K562 (cell line): ENCODE measurements around the gene SLC11A1. TPM values are rescaled to one million over a fixed set of nuclear protein-coding genes. Genes with fewer than 3 reads are reported as not detected.
A peak's percentile ranks its signal among the peaks of the same experiment; 100 is the strongest.

Source experiments
- CEBPB ChIP-seq: fragments of 450-650 bp; IDR thresholded peaks from 2 replicates; pipeline ENCODE4 v1.6.1; 2016; ENCODE audit warnings: missing genetic modification characterization, missing compliant biosample characterization
- GABPA ChIP-seq: fragments of 200-800 bp; sonication (Bioruptor generic); conservative IDR thresholded peaks from 2 replicates; pipeline ENCODE4 v1.6.1; 2016; ENCODE audit warnings: low read depth, missing genetic modification characterization, missing compliant biosample characterization
- HMGN3 ChIP-seq: IDR thresholded peaks from 2 replicates; pipeline ENCODE4 v1.6.1; 2011; ENCODE audit warnings: borderline replicate concordance, low read depth, mild to moderate bottlenecking, mixed read lengths, low read length; ENCODE audit not compliant: insufficient read length; ENCODE audit errors: extremely low read depth
- HSF4 ChIP-seq: fragments of 250-450 bp; sonication (Bioruptor Pico); IDR thresholded peaks from 2 replicates; pipeline ENCODE4 v2.1.2; 2022; ENCODE audit warnings: mild to moderate bottlenecking, moderate library complexity, borderline replicate concordance
- NBN ChIP-seq: fragments of 450-650 bp; IDR thresholded peaks from 2 replicates; pipeline ENCODE4 v1.6.1; 2016; ENCODE audit warnings: low read depth, mild to moderate bottlenecking
- NR2C1 ChIP-seq, 2 experiments: fragments of 450-650 bp; IDR thresholded peaks; 2 replicates each; pipeline ENCODE4 v1.6.1; 2017; ENCODE audit warnings: mild to moderate bottlenecking in 2 of 2, antibody characterized with exemption in 1 of 2, inconsistent platforms in 1 of 2, missing compliant biosample characterization in 1 of 2, missing genetic modification characterization in 1 of 2
- NR2F6 ChIP-seq: fragments of 450-650 bp; formaldehyde crosslinking; IDR thresholded peaks from 2 replicates; pipeline ENCODE4 v1.4.0; 2020; ENCODE audit warnings: mild to moderate bottlenecking
- RBM14 ChIP-seq: fragments of 200-400 bp; formaldehyde crosslinking; IDR thresholded peaks from 2 replicates; pipeline ENCODE4 v1.6.1; 2018; ENCODE audit warnings: low read depth, mild to moderate bottlenecking, low read length, moderate library complexity, borderline replicate concordance; ENCODE audit not compliant: insufficient read depth
- RNF219 ChIP-seq: fragments of 250-450 bp; sonication (Bioruptor Pico); IDR thresholded peaks from 2 replicates; pipeline ENCODE4 v1.5.0; 2022; ENCODE audit warnings: mild to moderate bottlenecking
- SIN3A ChIP-seq, 2 experiments: fragments of 150-350 bp in 1 of 2; IDR thresholded peaks; 2 replicates each; pipeline ENCODE4 v1.6.1; 2011 to 2016; ENCODE audit warnings: borderline replicate concordance in 2 of 2, low read depth in 2 of 2, low read length in 2 of 2, mild to moderate bottlenecking in 2 of 2, moderate library complexity in 2 of 2; ENCODE audit not compliant: control insufficient read depth in 1 of 2
- ZBED1 ChIP-seq: IDR thresholded peaks from 2 replicates; pipeline ENCODE4 v1.6.1; 2014
- ZKSCAN1 ChIP-seq: fragments of 150-350 bp; IDR thresholded peaks from 2 replicates; pipeline ENCODE4 v1.6.1; 2016; ENCODE audit warnings: low read depth, low read length
- ZKSCAN3 ChIP-seq: fragments of 250-450 bp; sonication (Bioruptor Pico); IDR thresholded peaks from 2 replicates; pipeline ENCODE4 v1.4.0; 2020
- ZNF140 ChIP-seq: fragments of 250-450 bp; sonication (Bioruptor Pico); IDR thresholded peaks from 2 replicates; pipeline ENCODE4 v1.8.0; 2021; ENCODE audit warnings: moderate library complexity, mild to moderate bottlenecking, inconsistent platforms
- ZNF143 ChIP-seq: sonication (generic); formaldehyde crosslinking; IDR thresholded peaks from 2 replicates; pipeline ENCODE4 v1.9.0; 2022; ENCODE audit warnings: mild to moderate bottlenecking, missing genetic modification reagents
- ZNF217 ChIP-seq: sonication (generic); formaldehyde crosslinking; IDR thresholded peaks from 2 replicates; pipeline ENCODE4 v1.8.0; 2022; ENCODE audit warnings: mild to moderate bottlenecking, missing genetic modification reagents
- ZNF324 ChIP-seq: fragments of 250-450 bp; sonication (Bioruptor Pico); IDR thresholded peaks from 2 replicates; pipeline ENCODE4 v1.4.0; 2020; ENCODE audit warnings: mild to moderate bottlenecking
- ZNF354B ChIP-seq: fragments of 250-450 bp; sonication (Bioruptor Pico); IDR thresholded peaks from 2 replicates; pipeline ENCODE4 v1.4.0; 2020
- polyA plus RNA-seq, 8 experiments: library from polyadenylated mRNA; depleted of rRNA in 4 of 8; stranded (reverse) in 5 of 8; unstranded in 3 of 8; fragments of >200 nt; fragmentation: Nextera tagmentation in 2 of 8; fragmentation: Illumina TruSeq in 1 of 8; extraction: Ambion mirVana in 2 of 8; extraction: Trizol in 1 of 8; gene quantifications; 2 replicates each; pipeline versions ENCODE4 v1.2.1 to v1.2.3, GENCODE V29; 2011 to 2014; ENCODE audit warnings: inconsistent platforms in 1 of 8, missing spikeins in 1 of 8
- total RNA-seq, 7 experiments: library from RNA; depleted of rRNA in 6 of 7; stranded (reverse); fragments of >200 nt in 6 of 7; fragmentation: Illumina TruSeq in 2 of 7; extraction: Trizol in 2 of 7; gene quantifications; 2 replicates each; pipeline versions ENCODE4 v1.2.1 to v1.2.3, GENCODE V29; 2011 to 2021; ENCODE audit warnings: low replicate concordance in 1 of 7
- TF ChIP-seq, protein P1 (sequence below): fragments of 250-450 bp; sonication (Bioruptor Pico); IDR thresholded peaks from 2 replicates; pipeline ENCODE4 v1.8.0; 2022; ENCODE audit warnings: inconsistent platforms
- TF ChIP-seq, protein P2 (sequence below): fragments of 250-450 bp; sonication (Bioruptor Pico); IDR thresholded peaks from 2 replicates; pipeline ENCODE4 v1.5.0; 2020; ENCODE audit warnings: mild to moderate bottlenecking
- TF ChIP-seq, protein P3 (sequence below): fragments of 450-650 bp; IDR thresholded peaks from 2 replicates; pipeline ENCODE4 v1.6.1; 2017; ENCODE audit warnings: mild to moderate bottlenecking, moderate library complexity

SLC11A1 gene
- total and polyA plus RNA-seq, 9 of the 15 experiments (the other 6 are each of a cell fraction or from before 2014, with no cell fraction given): 0.35 to 1.6 (median 0.65) TPM

GRCh38 chr2:218395826-218396687 is 14.0 kb downstream of the SLC11A1 start (continued):
- peak; percentile 75 for TF ChIP-seq ZNF143 (CRISPR knock-in tag)
- no peak for TF ChIP-seq ZBED1
- TF ChIP-seq RNF219 (CRISPR knock-in tag): no peak
- TF ChIP-seq, protein P1, sequence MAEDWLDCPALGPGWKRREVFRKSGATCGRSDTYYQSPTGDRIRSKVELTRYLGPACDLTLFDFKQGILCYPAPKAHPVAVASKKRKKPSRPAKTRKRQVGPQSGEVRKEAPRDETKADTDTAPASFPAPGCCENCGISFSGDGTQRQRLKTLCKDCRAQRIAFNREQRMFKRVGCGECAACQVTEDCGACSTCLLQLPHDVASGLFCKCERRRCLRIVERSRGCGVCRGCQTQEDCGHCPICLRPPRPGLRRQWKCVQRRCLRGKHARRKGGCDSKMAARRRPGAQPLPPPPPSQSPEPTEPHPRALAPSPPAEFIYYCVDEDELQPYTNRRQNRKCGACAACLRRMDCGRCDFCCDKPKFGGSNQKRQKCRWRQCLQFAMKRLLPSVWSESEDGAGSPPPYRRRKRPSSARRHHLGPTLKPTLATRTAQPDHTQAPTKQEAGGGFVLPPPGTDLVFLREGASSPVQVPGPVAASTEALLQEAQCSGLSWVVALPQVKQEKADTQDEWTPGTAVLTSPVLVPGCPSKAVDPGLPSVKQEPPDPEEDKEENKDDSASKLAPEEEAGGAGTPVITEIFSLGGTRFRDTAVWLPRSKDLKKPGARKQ (CRISPR knock-in tag): no peak
- no peak for TF ChIP-seq ZNF217 (CRISPR knock-in tag)
- no peak for TF ChIP-seq RBM14
- no peak for TF ChIP-seq ZNF324 (CRISPR knock-in tag)
- TF ChIP-seq NBN: peak; percentile 50; the same call in 1 of the 2 replicates
- no peak for TF ChIP-seq HSF4 (CRISPR knock-in tag)
- peak; percentile 62 for TF ChIP-seq GABPA (tag)
- TF ChIP-seq HMGN3: peak; percentile 93
- TF ChIP-seq CEBPB: no peak
- no peak for TF ChIP-seq ZNF140 (CRISPR knock-in tag)
- TF ChIP-seq ZKSCAN3 (CRISPR knock-in tag): no peak
- TF ChIP-seq ZKSCAN1: peak; percentile 49; the same call in 1 of the 2 replicates
- TF ChIP-seq NR2C1 (IDR thresholded peaks at IDR 0.05): no peak
- TF ChIP-seq NR2C1 (tag; IDR thresholded peaks at IDR 0.05): no peak
- TF ChIP-seq, protein P2, sequence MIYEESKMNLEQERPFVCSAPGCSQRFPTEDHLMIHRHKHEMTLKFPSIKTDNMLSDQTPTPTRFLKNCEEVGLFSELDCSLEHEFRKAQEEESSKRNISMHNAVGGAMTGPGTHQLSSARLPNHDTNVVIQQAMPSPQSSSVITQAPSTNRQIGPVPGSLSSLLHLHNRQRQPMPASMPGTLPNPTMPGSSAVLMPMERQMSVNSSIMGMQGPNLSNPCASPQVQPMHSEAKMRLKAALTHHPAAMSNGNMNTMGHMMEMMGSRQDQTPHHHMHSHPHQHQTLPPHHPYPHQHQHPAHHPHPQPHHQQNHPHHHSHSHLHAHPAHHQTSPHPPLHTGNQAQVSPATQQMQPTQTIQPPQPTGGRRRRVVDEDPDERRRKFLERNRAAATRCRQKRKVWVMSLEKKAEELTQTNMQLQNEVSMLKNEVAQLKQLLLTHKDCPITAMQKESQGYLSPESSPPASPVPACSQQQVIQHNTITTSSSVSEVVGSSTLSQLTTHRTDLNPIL: no peak
- TF ChIP-seq NR2F6: no peak
- peak; percentile 26 to 29; a peak in 2 of 4 replicates for TF ChIP-seq SIN3A (IDR thresholded peaks at IDR 0.05; ENCODE audit: borderline replicate concordance in 2 of 2, control insufficient read depth in 1 of 2, low read depth in 2 of 2, low read length in 2 of 2)
- no peak for TF ChIP-seq ZNF354B
- TF ChIP-seq, protein P3, sequence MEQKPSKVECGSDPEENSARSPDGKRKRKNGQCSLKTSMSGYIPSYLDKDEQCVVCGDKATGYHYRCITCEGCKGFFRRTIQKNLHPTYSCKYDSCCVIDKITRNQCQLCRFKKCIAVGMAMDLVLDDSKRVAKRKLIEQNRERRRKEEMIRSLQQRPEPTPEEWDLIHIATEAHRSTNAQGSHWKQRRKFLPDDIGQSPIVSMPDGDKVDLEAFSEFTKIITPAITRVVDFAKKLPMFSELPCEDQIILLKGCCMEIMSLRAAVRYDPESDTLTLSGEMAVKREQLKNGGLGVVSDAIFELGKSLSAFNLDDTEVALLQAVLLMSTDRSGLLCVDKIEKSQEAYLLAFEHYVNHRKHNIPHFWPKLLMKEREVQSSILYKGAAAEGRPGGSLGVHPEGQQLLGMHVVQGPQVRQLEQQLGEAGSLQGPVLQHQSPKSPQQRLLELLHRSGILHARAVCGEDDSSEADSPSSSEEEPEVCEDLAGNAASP: no peak
